ENCODE data around the gene ING3. TPM values are rescaled to one million over a fixed set of nuclear protein-coding genes. Genes with fewer than 3 reads are reported as not detected.

The ING3 gene
- total RNA-seq, 1 experiment from 2014 or later: 23.1 TPM

- no peaks in the 10 kb centered on the region for H3K9me3 ChIP-seq (ENCODE audit: control insufficient read depth, low read depth, low read length)
- H2BK12ac ChIP-seq (ENCODE audit: insufficient read length, low read depth, low read length): no peak overlapping the region
- no peak overlapping the region for H3K18ac ChIP-seq (ENCODE audit: insufficient read length, low read depth, low read length)
- no peak overlapping the region for H2BK5ac ChIP-seq (ENCODE audit: insufficient read length, low read length)
- TF ChIP-seq CTCF (conservative IDR thresholded peaks at IDR 0.05): peak; percentile 95
- no peak overlapping the region for H3K14ac ChIP-seq (ENCODE audit: insufficient read depth, low read length)
- H3K4ac ChIP-seq (ENCODE audit: low read depth, low read length): no peak overlapping the region
- no peak overlapping the region; a peak in 1 of 7 replicates for H3K27ac Mint-ChIP-seq
- H2BK15ac ChIP-seq (ENCODE audit: low read depth, low read length): no peak overlapping the region
- H3K27me3 Mint-ChIP-seq (ENCODE audit: low read depth): peaks cover 30% of the 10 kb centered on the region
- no peak overlapping the region for H2BK20ac ChIP-seq (ENCODE audit: low read depth, low read length, poor library complexity, severe bottlenecking)
- peaks cover 3% of the 10 kb centered on the region; the same call in 1 of the 2 replicates for H3K27me3 ChIP-seq (ENCODE audit: insufficient read depth, low read length)
- H3K4me3 Mint-ChIP-seq: peak overlapping the region; percentile 63 to 83
- no peak overlapping the region for H3K27ac ChIP-seq (ENCODE audit: insufficient read length, low read depth, low read length)
- no peak overlapping the region for H3K56ac ChIP-seq (ENCODE audit: insufficient read length, low read depth, low read length)
- H2BK120ac ChIP-seq (ENCODE audit: low read depth, low read length, poor library complexity, severe bottlenecking): no peak overlapping the region
- H3K4me2 ChIP-seq (ENCODE audit: insufficient read depth, insufficient read length, low read length): peak overlapping the region; percentile 79
- no peaks in the 10 kb centered on the region for H3K79me1 ChIP-seq (ENCODE audit: insufficient read depth, low read depth, low read length, poor library complexity, severe bottlenecking)
- no peak overlapping the region for H3K9ac ChIP-seq (ENCODE audit: extremely low read depth, insufficient read length, low read length)
- no peaks in the 10 kb centered on the region for H4K20me1 ChIP-seq (ENCODE audit: control insufficient read depth, insufficient read depth, insufficient read length)
- H2AK5ac ChIP-seq (ENCODE audit: insufficient read length, low read length): no peak overlapping the region
- H3K36me3 Mint-ChIP-seq (ENCODE audit: insufficient read depth in 1 of 3, low read depth in 3 of 3): no peaks in the 10 kb centered on the region
- DNase-seq: peak; percentile 86
- H3T11ph ChIP-seq (ENCODE audit: low read length): no peak overlapping the region
- no peak overlapping the region for H3K23ac ChIP-seq (ENCODE audit: insufficient read length, low read depth, low read length)
- no peaks in the 10 kb centered on the region for H3K79me2 ChIP-seq (ENCODE audit: insufficient read depth, low read length)
- WGBS (ENCODE audit: extremely low coverage, insufficient read length, low lambda C conversion rate): no CpG with 5 or more reads among the region's 12 CpGs
- peaks cover 4% of the 10 kb centered on the region for H3K23me2 ChIP-seq (ENCODE audit: insufficient read length, low read depth, low read length, poor library complexity, severe bottlenecking)
- no peaks in the 10 kb centered on the region for H3K4me1 ChIP-seq (ENCODE audit: insufficient read depth, low read length)
- H4K91ac ChIP-seq (ENCODE audit: insufficient read length, low read depth, low read length): no peak overlapping the region
- no peak overlapping the region for H4K5ac ChIP-seq (ENCODE audit: insufficient read length, low read depth, low read length)
- H3K4me1 Mint-ChIP-seq: peaks cover 10 to 14% of the 10 kb centered on the region in 2 experiments
- H4K8ac ChIP-seq (replicated peaks; ENCODE audit: insufficient read length, low read depth, low read length): no peak overlapping the region
- H2AFZ ChIP-seq (ENCODE audit: low read length): no peak overlapping the region
- H3K9me3 Mint-ChIP-seq: no peaks in the 10 kb centered on the region
Observed at GRCh38 chr7:120987683-120988590, 37.4 kb downstream of the ING3 start.
